Stimulated activated CD4-positive, alpha-beta T cell treated with anti-CD3 and anti-CD28 coated beads, Interleukin-1b, Interleukin-23, amount 100 ng/mL, for 4 hours (primary cell): ENCODE measurements around the gene FN1.
"Not testable (repeated sequence)": the region's sequence is repeated elsewhere in the genome, so short reads cannot be mapped to it uniquely, and the experiment has no call there.

Experiments used
- DNase-seq, 2 donors: peaks; one replicate each; pipeline ENCODE4 v3.0.0-alpha.2; 2020; ENCODE audit warnings: low read depth in 2 of 2

The FN1 gene

DNA sequence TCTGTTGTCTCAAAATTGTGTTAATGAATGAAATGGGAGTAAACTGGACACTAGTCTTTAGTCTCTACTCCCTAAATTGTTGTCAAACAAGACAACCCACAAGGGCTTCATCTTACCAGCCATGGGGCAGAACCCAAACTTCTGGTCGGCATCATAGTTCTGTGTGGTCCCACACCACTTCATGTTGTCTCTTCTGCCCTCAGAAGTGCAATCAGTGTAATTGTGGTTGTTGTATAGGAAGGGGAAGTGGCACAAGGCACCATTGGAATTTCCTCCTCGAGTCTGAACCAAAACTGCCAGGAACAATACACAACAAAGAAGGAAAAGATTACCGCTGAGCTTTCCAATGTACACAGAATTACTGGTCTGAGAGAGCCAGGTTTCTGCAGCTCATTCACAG is 12.6 kb downstream of the FN1 start:
- DNase-seq = no peak

DNA sequence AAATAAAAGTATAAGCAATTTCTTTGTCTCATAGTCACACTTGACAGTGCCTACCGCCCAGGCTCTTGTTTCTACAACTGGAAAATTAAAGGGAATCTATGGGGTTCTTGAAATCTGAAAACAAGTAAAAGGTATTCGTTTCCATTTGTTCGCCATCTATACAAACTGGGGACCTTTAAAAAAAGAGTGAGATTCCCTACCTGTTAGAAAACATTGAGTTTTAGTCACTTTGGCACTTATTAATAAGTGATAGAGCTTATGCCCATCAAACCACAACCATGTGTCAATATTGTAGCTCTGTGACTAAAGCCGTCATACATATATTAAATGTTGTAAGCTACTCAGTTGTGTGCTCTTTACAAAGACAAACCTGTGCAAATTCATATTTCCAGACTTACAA is 13.2 kb downstream of the FN1 start:
- DNase-seq = no peak

DNA sequence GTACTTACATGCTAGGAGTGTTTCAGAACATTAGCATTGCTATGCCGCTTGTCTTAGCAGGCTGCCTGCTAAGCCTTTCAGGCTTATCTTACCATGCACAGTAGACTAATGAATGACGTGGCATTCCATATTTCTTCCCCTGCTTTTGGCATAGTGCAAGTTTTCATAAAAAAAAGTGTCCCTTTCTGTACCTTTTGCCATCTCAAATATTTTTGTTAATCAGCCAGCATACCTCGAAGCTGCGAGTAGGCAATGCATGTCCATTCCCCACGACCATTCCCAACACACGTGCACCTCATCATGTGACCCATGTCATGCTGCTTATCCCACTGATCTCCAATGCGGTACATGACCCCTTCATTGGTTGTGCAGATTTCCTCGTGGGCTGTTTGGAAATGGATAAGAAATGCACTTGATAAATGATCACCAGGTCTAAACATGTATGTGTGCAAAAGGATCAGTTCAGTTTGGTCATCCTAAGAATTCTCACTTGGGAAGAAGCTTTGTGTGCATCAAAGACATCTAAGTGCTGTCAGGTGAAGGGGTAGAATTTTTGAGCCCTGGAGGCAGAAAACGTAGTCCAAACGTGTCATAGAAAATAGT is 13.9 kb downstream of the FN1 start:
- no peak for DNase-seq

DNA sequence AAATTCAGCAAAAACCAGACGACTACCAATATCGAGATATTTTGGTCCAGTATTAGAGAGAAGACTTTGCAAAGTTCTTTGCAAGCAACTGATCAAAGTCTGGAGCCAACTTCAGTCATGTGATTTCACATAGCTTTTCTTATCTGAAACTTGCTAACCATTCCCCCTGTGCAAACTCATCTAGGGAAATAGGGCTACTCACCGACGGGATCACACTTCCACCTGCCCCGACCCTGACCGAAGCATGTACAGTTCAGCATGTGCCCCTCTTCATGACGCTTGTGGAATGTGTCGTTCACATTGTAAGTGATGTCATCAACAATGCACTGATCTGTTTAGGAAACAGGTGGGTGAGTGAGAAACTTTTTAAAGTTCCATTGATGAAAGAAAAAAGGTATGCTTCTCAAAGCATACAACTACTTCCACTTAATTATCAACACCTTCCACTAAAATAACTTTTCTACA is 15.4 kb downstream of the FN1 start:
- DNase-seq = no peak

DNA sequence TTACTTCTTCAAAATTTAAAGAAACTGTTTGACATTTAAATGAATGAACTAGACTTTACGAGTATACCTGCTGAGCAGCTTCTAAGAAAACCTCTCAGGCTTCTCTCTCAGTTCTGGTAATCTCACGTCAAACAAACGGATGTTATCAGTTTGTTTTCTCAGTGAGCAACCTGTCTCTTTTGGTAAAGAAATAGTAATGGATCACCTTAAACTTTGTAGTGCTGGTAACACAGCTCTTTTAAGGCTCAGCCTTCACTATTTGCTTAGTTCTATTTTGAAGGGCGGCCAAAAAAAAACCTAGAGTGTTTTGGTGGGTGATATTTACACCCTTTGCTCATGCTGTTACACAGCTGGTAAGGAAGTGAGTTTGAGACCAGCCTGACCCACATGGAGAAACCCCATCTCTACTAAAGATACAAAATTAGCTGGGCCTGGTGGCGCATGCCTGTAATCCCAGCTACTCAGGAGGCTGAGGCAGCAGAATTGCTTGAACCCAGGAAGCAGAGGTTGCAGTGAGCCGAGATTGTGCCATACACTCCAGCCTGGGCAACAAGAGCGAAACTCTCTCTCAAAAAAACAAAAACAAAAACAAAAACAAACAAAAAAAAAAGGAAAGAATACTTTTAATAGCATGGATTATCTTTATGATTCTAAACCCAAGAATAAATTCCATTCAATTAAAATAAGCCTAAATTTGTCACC is 15.9 kb downstream of the FN1 start:
- no peak for DNase-seq

DNA sequence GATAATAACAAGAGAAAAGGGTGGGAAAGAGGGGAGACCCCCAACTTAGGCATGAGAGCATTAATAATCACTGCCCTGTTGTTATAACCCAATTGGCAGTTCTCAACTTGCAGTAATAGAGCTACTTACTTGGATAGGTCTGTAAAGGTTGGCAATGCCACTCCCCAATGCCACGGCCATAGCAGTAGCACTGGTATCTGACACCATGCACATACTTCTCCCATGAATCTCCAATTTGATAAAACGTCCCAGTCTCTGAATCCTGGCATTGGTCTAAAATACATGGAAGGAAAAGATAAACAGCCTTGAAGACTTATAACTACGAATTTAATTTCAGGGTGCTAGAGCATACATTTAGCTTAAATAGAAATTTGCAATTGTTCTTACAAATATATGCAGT is 16.8 kb downstream of the FN1 start:
- DNase-seq = no peak

DNA sequence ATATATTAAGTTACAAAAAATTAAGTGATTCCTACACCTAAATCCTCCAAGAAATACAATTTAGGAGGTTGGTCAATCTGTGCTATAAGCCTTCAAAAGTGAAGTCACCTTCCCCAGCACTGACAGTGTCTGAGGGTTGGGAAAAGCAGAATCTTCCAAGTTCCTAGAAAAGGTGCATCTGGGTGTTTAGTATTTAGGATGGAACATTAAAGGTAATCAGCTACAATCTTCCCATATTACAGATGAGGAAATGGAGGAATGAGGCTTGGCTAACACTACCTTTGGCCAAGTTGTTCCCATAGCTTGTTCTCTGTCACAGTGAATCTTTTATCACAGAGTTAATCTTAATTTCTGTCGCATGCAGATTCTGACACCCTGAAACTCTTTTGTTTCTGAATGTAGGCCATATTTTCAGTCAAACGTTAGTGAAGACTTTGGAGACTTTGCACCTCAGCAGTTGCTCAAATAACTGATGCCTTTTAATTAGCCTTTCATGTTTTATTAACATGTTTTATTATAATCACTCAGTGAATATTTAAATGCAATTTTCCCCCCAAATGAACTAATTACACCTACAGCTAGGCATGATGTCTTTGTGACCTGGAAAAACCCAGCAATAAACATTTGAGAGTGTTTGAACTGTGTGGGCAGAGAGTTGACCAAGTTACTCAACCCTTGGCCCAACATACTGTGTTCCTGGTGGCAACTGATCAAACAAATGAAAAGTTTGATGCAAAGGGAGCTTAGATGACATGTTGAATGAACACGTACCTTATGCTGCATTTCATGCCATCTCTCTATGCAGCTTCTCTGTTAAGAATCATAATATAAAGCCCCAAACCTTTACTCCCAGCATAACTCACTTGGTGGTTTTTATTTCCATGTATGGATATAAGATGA is 17.6 kb downstream of the FN1 start:
- no peak for DNase-seq

DNA sequence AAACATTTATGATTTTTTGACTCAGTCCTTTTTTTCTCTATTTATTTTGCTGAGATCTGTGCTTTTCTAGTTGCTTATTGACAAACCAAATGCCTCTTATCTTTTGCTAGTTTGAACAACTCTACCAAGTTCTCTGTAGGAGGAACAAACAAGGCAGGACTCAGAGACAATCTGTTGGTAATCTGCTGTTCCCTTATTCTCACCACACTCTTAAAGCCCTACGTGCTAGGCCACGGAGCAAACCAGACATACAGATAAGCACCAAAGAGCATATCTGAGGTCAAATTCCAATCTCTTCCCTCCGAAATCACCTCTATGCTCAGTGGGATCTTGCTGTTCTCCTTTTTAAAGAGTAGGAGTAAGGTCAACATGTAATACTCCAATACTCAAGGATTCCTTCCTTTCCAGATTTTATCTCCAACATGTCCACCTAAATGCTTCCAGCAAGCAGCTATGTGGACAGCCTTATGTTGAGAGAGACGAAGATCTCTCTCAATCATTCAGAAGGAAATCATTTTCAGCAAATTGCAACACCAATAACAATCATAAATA is 18.4 kb downstream of the FN1 start:
- no peak for DNase-seq

DNA sequence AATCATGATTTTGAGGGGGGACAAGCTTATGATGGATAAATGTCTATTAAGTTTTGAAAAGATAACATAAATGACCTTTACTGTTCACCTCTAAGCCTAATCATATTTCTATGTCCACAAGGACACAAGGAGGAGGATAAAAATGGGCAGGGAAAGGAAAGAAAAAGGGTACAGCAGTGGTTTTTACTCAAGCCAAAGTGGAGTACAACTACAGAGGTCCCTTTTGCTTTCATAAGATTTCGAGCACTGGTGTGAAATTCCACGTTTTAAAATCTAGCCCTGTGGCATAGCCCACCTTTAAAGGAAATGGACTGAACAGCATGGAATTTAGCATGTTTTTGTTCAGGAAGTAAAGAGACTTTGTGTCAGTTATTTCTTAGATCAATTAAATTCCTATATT is 19.2 kb downstream of the FN1 start:
- no peak for DNase-seq

DNA sequence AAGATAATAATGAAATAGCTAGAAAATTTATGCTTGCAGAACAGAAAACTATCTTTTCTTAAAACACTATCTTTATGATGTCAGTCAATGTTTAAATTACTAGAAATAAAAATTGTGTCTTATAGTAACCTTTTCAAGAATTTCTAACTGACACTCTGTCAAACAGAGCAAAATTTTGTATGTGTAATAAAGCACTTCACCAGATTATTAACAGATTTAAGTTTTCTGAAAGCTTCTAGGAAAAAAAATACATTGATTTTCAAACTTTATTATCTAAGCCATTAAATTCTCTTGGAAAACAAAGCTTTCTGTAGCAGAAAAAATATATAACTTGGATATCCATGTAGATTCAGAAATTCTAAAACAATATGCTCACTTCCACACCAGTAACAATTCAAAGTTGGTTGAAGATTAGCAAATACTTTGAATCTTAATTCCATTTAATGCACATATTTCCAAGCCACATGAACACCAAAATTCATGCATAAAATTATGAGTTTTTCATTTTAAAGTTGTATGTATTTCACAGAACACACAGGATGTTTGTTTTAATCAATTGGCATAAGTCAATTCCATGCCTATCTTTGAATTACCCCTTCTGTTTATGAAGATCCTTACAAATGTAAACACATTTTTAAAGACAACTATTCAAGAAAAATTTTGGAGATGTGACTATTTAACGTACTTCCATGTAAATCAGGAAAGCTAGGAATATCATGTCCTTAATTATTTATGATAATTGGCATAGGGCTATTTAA is 19.9 kb downstream of the FN1 start:
- DNase-seq = no peak

DNA sequence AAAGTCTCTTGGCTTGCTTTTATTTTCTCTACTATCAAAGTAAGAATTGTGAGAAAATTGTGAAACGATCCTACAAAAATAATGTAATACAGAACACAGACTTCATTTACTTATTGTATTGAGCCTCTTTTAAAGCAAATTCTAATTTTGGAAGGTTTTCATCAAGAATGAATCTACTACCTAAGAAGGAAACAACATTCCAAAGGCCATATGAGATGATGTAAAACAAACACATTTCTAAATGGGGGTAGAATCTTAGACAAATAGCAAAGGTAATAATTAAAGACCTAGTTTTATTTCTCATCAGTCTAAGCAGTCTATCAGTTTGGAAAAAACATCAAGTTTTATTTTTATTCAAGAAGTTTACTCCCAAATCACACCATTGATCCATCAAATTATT is 20.6 kb downstream of the FN1 start:
- no peak for DNase-seq

DNA sequence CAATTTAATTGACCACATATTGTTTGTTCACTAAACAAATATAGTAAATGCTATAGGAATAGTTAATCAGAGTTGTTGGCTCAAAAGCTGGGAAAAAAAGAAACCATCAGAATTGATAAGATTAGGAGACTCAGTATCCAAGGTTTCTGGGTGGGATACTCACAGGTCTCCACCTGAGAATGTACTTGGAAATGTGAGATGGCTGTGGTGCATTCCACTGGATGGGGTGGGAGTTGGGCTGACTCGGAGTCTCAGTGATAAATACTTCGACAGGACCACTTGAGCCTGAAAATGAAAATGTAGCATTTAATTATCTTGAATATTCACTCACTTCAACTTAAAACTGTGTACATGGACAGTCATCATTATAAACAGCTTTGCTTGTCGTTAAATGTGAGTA is 21.2 kb downstream of the FN1 start:
- DNase-seq = no peak

DNA sequence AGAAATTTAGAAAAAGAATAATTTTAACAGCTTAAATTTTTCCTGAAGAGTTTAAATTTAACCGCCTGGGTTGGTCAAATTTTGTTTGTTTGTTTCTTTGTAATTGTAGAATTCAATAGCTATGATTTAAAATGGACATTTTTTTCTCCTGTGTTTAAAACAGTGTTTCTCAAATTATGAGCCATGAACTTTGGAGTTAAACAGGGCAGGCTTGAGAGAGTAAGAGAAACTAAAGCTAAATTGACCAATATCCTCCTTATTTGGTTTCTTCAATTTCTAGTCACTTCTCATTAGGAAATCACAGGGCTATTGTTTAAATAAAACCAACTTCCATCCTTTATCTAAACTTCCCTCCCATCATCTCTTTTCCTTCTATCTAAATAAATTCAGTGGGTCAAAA is 21.9 kb downstream of the FN1 start:
- no peak for DNase-seq

DNA sequence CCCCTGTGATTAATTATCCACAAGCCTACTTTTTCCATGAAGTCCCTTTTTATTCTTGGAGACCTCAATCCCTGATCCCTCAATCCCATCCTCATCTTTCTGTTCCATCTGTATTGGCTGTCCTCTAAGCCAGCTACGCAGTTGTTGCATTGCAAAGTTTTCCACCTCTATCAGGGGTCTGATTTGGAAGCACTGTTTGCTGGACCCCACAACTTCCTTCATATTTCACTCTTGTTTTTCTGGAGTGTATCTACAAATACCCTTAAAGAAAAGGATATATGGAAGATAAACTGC is 22.4 kb downstream of the FN1 start:
- no peak for DNase-seq

DNA sequence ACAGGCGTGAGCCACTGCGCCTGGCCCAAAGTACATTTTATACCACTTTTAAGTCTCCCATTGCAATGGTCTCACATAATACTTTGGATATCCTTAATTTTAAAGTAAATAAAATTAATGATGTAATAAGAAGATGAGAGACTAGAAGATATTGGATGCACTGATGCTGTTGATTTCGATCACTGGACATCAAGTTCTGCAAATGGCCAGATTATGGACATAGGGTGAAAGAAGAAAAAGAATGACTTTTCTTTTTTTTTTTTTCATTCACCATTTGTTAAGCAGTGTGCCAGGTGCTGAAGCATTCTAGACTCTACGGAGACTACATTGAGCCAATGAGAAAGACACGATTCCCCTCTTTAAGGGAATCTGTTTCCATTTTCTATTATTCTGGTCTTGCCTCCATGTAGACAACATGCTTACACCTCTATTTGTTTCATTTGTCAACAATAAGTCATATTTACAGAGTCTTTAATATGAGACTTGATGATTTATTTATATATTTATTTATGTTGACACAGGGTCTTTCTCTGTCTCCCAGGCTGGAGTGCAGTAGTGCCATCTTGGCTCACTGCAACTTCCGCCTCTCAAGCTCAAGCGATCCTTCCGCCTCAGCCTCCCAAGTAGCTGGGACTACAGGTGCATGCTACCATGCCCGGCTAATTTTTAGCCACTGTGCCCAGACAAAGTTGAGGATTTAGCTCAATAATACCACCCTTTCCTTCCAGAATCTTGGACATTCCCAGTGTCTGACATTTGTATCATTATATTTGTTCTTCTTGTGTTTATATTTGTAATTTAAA is 23.7 kb downstream of the FN1 start:
- no peak for DNase-seq

DNA sequence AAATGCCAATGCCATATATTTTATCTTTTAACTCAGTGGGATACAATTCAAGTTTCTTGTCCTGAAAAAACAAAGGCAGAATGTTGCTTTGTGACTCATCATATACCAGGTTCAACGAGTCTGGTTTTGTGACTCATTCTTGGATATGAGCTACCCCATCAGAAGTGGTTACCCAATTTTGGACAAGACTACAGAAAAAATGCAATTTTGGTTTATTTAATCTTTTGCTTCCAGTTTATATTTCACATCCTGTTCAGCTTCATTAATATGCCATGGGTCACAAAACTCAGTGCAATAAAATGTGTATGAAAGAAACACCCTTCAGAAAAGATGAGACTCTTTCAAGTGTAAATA is 25.0 kb downstream of the FN1 start:
- DNase-seq = no peak

DNA sequence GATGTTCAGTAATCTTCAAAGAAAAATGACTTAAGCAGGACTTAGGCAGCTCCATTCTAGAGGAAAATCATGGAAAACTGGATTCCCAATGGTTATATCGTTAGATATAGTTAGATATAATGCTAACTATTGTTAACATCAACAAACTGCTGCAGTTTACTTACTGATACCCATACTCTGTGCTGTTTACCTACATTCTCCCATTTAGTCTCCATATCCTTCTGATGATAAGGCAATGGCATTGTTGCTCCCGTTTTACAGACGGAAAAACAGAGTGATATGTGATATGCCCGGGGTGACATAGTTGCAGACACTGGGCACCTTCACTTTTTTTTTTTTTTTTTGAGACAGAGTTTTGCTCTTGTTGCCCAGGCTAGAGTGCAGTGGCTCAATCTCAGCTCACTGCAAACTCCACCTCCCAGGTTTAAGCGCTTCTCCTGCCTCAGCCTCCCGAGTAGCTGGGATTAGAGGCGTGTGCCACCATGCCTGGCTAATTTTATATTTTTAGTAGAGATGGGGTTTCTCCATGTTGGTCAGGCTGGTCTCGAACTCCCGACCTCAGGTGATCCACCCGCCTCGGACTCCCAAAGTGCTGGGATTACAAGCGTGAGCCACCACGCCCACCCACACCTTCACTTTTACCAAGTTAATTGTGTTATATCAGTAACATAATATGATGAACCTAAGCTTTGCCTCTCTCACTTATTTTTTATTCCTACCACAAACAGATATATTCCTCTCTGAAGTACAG is 25.5 kb downstream of the FN1 start:
- DNase-seq = not testable (repeated sequence)

DNA sequence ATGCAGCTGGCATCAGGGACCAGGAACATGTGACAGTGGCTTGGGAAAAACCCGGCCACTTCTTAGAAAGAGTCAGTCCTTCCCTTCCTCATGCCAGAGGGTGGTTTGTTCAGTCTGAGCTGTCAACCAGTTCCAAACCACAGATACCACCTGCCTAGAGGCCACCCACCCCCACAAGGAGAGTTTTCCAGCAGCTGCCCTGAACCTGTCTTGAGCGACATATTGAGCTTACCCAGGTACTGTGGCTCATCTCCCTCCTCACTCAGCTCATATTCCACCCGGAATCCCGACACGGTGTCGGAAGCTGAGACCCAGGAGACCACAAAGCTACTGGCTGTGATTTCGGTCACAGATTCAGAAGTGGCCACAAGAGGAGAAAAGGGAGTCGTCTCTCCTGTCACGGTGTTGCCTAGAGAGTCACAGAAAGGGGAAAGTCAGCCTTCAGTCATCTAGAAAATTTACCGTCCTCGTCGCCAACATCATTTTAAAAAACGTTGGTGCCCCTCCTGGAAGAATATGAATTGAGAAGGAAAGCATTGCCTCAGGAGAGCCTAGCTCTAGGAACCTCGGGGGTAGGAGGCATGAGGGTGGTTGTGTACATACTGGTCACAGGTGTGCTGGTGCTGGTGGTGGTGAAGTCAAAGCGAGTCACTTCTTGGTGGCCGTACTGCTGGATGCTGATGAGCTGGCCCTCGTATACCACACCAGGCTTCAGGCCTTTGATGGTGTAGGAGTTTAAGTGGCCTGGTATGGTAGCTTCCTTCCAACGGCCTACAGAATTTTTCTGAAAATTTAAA is 26.3 kb downstream of the FN1 start:
- DNase-seq = no peak

DNA sequence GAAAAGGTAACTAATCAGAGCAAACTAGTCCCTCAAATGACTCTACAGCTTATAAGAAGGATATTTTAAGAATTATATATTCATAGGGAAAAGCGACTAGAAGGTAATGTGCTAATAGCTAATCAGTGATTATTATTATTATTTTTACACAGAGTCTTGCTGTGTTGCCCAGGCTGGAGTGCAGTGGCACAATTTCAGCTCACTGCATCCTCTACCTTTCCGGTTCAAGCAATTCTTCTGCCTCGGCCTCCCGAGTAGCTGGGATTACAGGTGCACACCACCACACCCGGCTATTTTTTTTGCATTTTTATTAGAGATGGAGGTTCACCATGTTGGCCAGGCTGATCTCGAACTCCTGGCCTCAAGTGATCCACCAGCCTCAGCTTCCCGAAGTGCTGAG is 27.4 kb downstream of the FN1 start:
- DNase-seq = not testable (repeated sequence)
